Breast epithelium (tissue), 4 donors: ENCODE results near the gene LMO2. TPM values are rescaled to one million over a fixed set of nuclear protein-coding genes. Genes with fewer than 3 reads are reported as not detected.
"Not testable (repeated sequence)": the region's sequence is repeated elsewhere in the genome, so short reads cannot be mapped to it uniquely, and the experiment has no call there.

Experiments used
- DNase-seq, 2 donors: peaks; one replicate each; pipeline ENCODE4 v3.0.0-alpha.2; 2019; ENCODE audit warnings: low spot score in 2 of 2
- H3K27ac ChIP-seq, 2 donors: fragments of 200-600 bp; sonication (generic) in 1 of 2; one replicate each; pipeline ENCODE4 v1.5.1; 2016 to 2019; ENCODE audit warnings: mild to moderate bottlenecking in 1 of 2
- H3K27me3 ChIP-seq, 2 donors: fragments of 200-600 bp; sonication (generic) in 1 of 2; one replicate each; pipeline versions ENCODE4 v1.5.1 to v1.6.0; 2017 to 2019; ENCODE audit warnings: control low read depth in 1 of 2, mild to moderate bottlenecking in 1 of 2
- H3K36me3 ChIP-seq: fragments of 200-600 bp; one replicate; pipeline ENCODE4 v1.5.1; 2019
- H3K4me1 ChIP-seq, 2 donors: fragments of 200-600 bp; sonication (generic); one replicate each; pipeline ENCODE4 v1.5.1; 2016 to 2019; ENCODE audit warnings: control low read depth in 1 of 2
- H3K4me3 ChIP-seq, 3 donors: fragments of 200-600 bp; sonication (generic); 1 replicate in 2 of 3; 2 replicates in 1 of 3; pipeline ENCODE4 v1.5.1; 2016 to 2019; ENCODE audit warnings: mild to moderate bottlenecking in 3 of 3, moderate library complexity in 2 of 3
- H3K9me3 ChIP-seq, 2 donors: fragments of 200-600 bp; sonication (generic) in 1 of 2; one replicate each; pipeline ENCODE4 v1.5.1; 2016 to 2019; ENCODE audit warnings: control low read depth in 1 of 2
- CTCF ChIP-seq, 3 donors: fragments of 450-650 bp; IDR thresholded peaks; one replicate each; pipeline ENCODE4 v1.5.1; 2016 to 2017; ENCODE audit warnings: antibody characterized with exemption in 3 of 3, mild to moderate bottlenecking in 3 of 3, moderate library complexity in 3 of 3
- POLR2A ChIP-seq: fragments of 450-650 bp; IDR thresholded peaks from one replicate; pipeline ENCODE4 v1.6.1; 2016; ENCODE audit warnings: antibody characterized with exemption, mild to moderate bottlenecking, moderate library complexity
- POLR2AphosphoS5 ChIP-seq, 3 donors: sonication (generic); formaldehyde crosslinking; IDR thresholded peaks; one replicate each; pipeline ENCODE4 v1.6.1; 2017; ENCODE audit warnings: antibody characterized with exemption in 3 of 3
- intact Hi-C: fragments of 100-400 bp; cut with DNase I; formaldehyde crosslinking; loops from one replicate; pipeline ENCODE4 v1.15.1; 2023; ENCODE audit warnings: low total_unique reads
- total RNA-seq, 3 donors: library from RNA; depleted of rRNA; stranded (reverse); fragments of >200 nt; gene quantifications; one replicate each; pipeline ENCODE4 v1.1.0, GENCODE V29; 2016

LMO2 gene
- total RNA-seq, 3 donors from 2014 or later: 19.5 to 21.9 (median 20.0) TPM

DNA sequence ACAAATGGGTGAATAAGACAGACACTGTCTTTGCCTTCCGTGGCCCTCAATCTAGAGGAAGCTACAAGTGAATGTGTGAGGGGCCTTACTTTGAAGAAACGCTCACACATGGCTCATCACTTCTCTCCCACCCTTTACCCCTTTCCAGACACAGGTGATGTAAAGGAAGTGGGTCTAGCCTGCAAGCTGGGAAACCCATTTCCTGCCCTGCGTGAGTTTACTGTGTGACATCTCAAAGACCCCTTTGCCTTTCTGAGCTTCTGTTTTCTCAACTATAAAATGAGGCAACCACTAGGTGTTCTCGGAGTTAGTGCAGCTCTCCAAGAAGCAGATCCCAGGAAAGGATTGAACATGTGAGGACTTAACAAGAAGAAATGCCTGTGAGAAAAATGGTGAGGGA is 43.1 kb upstream of the LMO2 start:
- intact Hi-C loops: no loop called here
- no peak for DNase-seq
- H3K4me1 ChIP-seq: peaks cover 0 to 6% of the 10 kb centered on the region in 2 donors
- no peak overlapping the region for H3K4me3 ChIP-seq
- H3K27me3 ChIP-seq: no peaks in the 10 kb centered on the region
- H3K27ac ChIP-seq: no peak overlapping the region
- no peaks in the 10 kb centered on the region for H3K36me3 ChIP-seq
- no peak for TF ChIP-seq CTCF (IDR thresholded peaks at IDR 0.05)
- TF ChIP-seq POLR2AphosphoS5 (IDR thresholded peaks at IDR 0.05): no peak
- TF ChIP-seq POLR2A: no peak
- no peaks in the 10 kb centered on the region for H3K9me3 ChIP-seq

DNA sequence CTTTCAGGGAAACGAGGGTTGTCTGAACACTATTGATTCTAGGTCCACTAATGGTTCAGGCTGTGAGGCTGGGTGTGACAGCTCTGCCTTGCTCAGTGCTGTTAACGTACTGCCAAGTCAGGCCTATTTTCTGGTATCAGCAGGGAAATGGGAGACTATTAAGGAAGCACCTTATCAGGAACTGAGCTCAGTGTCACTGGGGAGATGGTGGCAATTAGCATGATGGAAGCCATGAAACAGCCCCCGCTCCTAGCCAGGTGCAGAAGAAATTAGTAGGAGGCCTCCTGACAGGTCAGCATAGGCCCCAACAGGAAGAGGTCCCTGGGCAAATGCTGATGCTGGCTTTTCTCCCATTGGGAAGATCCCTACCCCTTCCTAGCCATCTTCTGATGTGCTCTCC is 42.6 kb upstream of the LMO2 start:
- Histone ChIP-seq H3K27ac (peak overlapping the region in 1 of 2 donors; percentile 20), H3K36me3 (no peaks in the 10 kb centered on the region), H3K9me3 (no peaks in the 10 kb centered on the region), H3K27me3 (no peaks in the 10 kb centered on the region), H3K4me1 (peaks cover 0 to 6% of the 10 kb centered on the region in 2 donors), H3K4me3 (no peak overlapping the region)
- intact Hi-C loops: no loop called here
- no peak for DNase-seq
- no peak for TF ChIP-seq POLR2A
- TF ChIP-seq POLR2AphosphoS5 (IDR thresholded peaks at IDR 0.05): no peak
- TF ChIP-seq CTCF (IDR thresholded peaks at IDR 0.05): no peak

DNA sequence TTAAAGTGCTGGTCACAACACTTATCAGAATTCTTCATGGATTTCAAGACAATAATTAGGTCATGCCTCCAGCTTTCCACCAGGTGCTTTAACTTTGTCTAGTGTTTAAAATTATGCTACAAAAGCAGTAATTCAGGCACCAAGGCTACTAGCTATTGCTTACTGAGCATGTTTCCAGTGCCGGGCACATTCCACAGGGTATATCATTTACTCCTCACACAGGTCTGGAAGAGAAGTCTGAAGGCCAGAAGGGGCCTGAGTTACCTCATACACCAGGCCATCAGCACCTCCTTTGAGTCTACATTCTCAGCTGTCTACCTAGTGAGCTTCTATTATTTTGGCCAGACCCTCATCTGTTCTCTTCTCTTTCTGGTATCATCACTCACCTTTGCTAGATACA is 41.7 kb upstream of the LMO2 start:
- Histone ChIP-seq H3K36me3 (no peaks in the 10 kb centered on the region), H3K9me3 (no peaks in the 10 kb centered on the region), H3K4me1 (peaks cover 0 to 6% of the 10 kb centered on the region in 2 donors), H3K27ac (peak overlapping the region; percentile 20 to 26), H3K4me3 (no peak overlapping the region), H3K27me3 (no peaks in the 10 kb centered on the region)
- no peak for TF ChIP-seq CTCF (IDR thresholded peaks at IDR 0.05)
- no peak for TF ChIP-seq POLR2AphosphoS5 (IDR thresholded peaks at IDR 0.05)
- no peak for TF ChIP-seq POLR2A
- DNase-seq: no peak
- intact Hi-C loops: no loop called here

GRCh38 chr11:33932721-33933120 is 40.8 kb upstream of the LMO2 start:
- peaks cover 0 to 6% of the 10 kb centered on the region in 2 donors for H3K4me1 ChIP-seq
- DNase-seq: no peak
- intact Hi-C loops: no loop called here
- H3K27me3 ChIP-seq: no peaks in the 10 kb centered on the region
- TF ChIP-seq POLR2A: no peak
- TF ChIP-seq CTCF (IDR thresholded peaks at IDR 0.05): no peak
- TF ChIP-seq POLR2AphosphoS5 (IDR thresholded peaks at IDR 0.05): no peak
- H3K27ac ChIP-seq: peak overlapping the region; percentile 87 to 93
- H3K4me3 ChIP-seq: no peak overlapping the region
- H3K9me3 ChIP-seq: no peaks in the 10 kb centered on the region
- H3K36me3 ChIP-seq: no peaks in the 10 kb centered on the region

- H3K4me1 ChIP-seq, H3K27me3 ChIP-seq, DNase-seq, intact Hi-C loops, H3K4me3 ChIP-seq, H3K36me3 ChIP-seq, H3K9me3 ChIP-seq: not testable (repeated sequence)
- H3K27ac ChIP-seq: peak overlapping the region; percentile 87 to 93
Observed at GRCh38 chr11:33931739-33932366, 40.0 kb upstream of the LMO2 start.

- no peaks in the 10 kb centered on the region for H3K9me3 ChIP-seq
- intact Hi-C loops: no loop called here
- peaks cover 0 to 6% of the 10 kb centered on the region in 2 donors for H3K4me1 ChIP-seq
- H3K4me3 ChIP-seq: no peak overlapping the region
- no peak for TF ChIP-seq POLR2A
- H3K27ac ChIP-seq: peak overlapping the region; percentile 87 to 93
- no peaks in the 10 kb centered on the region for H3K27me3 ChIP-seq
- DNase-seq: peak in 1 of 2 donors; percentile 37
- H3K36me3 ChIP-seq: no peaks in the 10 kb centered on the region
Observed at GRCh38 chr11:33931067-33931466, 39.2 kb upstream of the LMO2 start.
